Measurements from ENCODE around the gene CYP3A7. TPM values are rescaled to one million over a fixed set of nuclear protein-coding genes. Genes with fewer than 3 reads are reported as not detected.

The CYP3A7 gene
- total and polyA plus RNA-seq, 2 of the 13 experiments (the other 11 are each of a cell fraction or from before 2014, with no cell fraction given) = 5.8 to 6.4 TPM

DNA sequence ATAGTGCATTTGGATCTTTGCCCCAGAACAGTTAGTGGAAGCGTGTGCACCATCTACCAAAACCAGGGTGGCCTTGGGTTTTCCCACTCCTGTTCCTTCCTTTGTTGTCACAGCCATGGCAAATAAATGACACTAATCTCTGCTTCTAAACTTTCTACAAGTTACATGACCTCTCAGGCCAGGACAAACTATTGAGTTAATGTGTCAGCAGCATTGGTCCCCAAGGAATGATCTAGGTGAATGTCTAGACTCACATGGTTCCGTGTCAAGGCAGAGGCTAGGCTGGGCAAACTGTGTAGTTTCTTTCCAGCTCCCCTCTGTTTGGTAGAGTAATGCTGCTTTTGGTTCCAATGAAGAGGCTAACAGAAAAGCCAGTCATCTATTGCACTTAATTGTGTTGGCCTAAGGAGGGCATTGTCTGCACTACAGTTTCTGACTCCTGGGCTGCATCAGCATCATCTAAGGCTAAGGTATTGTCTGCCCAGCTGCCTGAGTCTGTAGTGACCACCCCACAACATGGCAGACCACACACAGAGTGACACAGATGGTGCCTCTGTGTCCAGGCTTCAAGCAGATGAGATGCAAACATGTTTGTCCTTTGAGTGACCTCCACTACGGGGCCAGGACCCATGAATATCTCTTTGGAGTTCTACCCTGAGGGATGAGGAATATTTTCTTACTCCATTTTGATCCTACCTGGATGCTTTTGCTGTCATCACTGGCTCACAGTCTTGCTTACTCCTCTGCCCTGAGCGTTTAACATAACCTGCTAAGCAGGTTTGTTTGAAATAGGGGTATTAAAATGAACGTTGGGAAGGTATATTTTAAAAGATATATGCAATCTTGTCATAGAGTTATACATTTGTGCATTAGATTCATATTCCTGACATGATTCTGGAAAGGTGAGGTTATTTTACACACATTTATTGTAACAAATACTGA is 47.3 kb upstream of the CYP3A7 start (continued):
- TF ChIP-seq, protein P1, sequence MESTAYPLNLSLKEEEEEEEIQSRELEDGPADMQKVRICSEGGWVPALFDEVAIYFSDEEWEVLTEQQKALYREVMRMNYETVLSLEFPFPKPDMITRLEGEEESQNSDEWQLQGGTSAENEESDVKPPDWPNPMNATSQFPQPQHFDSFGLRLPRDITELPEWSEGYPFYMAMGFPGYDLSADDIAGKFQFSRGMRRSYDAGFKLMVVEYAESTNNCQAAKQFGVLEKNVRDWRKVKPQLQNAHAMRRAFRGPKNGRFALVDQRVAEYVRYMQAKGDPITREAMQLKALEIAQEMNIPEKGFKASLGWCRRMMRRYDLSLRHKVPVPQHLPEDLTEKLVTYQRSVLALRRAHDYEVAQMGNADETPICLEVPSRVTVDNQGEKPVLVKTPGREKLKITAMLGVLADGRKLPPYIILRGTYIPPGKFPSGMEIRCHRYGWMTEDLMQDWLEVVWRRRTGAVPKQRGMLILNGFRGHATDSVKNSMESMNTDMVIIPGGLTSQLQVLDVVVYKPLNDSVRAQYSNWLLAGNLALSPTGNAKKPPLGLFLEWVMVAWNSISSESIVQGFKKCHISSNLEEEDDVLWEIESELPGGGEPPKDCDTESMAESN (CRISPR knock-in tag; conservative IDR thresholded peaks at IDR 0.05) = no peak
- TF ChIP-seq ZMYM4 (CRISPR knock-in tag; IDR thresholded peaks at IDR 0.05) = peak; percentile 24; the same call in 1 of the 2 replicates
- 0 out of 2 replicates have a peak, but pooled peaks have one; percentile 16 for TF ChIP-seq FOXP4 (CRISPR knock-in tag; IDR thresholded peaks at IDR 0.05)
- no peak for TF ChIP-seq SOX13 (IDR thresholded peaks at IDR 0.05)
- peak in 1 of 2 experiments; percentile 35; a peak in 2 of 4 replicates for TF ChIP-seq SOX13 (CRISPR knock-in tag; conservative IDR thresholded peaks at IDR 0.05 in 1 of 2, IDR thresholded peaks at IDR 0.05 in 1 of 2)
- TF ChIP-seq, protein P2, sequence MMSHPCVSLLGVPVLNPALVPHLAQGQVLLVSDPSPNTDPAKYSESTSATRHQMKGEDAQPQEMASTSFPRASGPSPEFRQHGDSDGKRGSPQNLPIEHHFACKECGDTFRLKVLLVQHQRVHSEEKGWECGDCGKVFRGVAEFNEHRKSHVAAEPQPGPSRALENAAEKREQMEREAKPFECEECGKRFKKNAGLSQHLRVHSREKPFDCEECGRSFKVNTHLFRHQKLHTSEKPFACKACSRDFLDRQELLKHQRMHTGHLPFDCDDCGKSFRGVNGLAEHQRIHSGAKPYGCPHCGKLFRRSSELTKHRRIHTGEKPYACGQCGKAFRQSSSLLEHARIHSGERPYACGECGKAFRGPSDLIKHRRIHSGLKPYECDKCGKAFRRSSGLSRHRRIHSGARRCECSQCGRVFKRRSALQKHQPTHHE (CRISPR knock-in tag; IDR thresholded peaks at IDR 0.05; ENCODE audit: borderline replicate concordance) = no peak
- TF ChIP-seq PAXIP1 (CRISPR knock-in tag; conservative IDR thresholded peaks at IDR 0.05) = peak; percentile 20; the same call in 1 of the 2 replicates
- peak; percentile 61; the same call in 1 of the 2 replicates for TF ChIP-seq ZNF292 (CRISPR knock-in tag; IDR thresholded peaks at IDR 0.05; ENCODE audit: borderline replicate concordance, low read depth)
- TF ChIP-seq, protein P3, sequence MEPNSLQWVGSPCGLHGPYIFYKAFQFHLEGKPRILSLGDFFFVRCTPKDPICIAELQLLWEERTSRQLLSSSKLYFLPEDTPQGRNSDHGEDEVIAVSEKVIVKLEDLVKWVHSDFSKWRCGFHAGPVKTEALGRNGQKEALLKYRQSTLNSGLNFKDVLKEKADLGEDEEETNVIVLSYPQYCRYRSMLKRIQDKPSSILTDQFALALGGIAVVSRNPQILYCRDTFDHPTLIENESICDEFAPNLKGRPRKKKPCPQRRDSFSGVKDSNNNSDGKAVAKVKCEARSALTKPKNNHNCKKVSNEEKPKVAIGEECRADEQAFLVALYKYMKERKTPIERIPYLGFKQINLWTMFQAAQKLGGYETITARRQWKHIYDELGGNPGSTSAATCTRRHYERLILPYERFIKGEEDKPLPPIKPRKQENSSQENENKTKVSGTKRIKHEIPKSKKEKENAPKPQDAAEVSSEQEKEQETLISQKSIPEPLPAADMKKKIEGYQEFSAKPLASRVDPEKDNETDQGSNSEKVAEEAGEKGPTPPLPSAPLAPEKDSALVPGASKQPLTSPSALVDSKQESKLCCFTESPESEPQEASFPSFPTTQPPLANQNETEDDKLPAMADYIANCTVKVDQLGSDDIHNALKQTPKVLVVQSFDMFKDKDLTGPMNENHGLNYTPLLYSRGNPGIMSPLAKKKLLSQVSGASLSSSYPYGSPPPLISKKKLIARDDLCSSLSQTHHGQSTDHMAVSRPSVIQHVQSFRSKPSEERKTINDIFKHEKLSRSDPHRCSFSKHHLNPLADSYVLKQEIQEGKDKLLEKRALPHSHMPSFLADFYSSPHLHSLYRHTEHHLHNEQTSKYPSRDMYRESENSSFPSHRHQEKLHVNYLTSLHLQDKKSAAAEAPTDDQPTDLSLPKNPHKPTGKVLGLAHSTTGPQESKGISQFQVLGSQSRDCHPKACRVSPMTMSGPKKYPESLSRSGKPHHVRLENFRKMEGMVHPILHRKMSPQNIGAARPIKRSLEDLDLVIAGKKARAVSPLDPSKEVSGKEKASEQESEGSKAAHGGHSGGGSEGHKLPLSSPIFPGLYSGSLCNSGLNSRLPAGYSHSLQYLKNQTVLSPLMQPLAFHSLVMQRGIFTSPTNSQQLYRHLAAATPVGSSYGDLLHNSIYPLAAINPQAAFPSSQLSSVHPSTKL (CRISPR knock-in tag; IDR thresholded peaks at IDR 0.05) = no peak
- TF ChIP-seq NFRKB (IDR thresholded peaks at IDR 0.05) = no peak
- no peak for TF ChIP-seq SOX6 (IDR thresholded peaks at IDR 0.05)
- peak; percentile 21; the same call in 1 of the 2 replicates for TF ChIP-seq SOX6 (CRISPR knock-in tag; IDR thresholded peaks at IDR 0.05)
- 0 out of 2 replicates have a peak, but pooled peaks have one; percentile 27 for TF ChIP-seq ZNF264 (CRISPR knock-in tag; IDR thresholded peaks at IDR 0.05)
